ENCODE measurements around the gene TPSG1.
"Not testable (repeated sequence)": the region's sequence is repeated elsewhere in the genome, so short reads cannot be mapped to it uniquely, and the experiment has no call there.

DNA sequence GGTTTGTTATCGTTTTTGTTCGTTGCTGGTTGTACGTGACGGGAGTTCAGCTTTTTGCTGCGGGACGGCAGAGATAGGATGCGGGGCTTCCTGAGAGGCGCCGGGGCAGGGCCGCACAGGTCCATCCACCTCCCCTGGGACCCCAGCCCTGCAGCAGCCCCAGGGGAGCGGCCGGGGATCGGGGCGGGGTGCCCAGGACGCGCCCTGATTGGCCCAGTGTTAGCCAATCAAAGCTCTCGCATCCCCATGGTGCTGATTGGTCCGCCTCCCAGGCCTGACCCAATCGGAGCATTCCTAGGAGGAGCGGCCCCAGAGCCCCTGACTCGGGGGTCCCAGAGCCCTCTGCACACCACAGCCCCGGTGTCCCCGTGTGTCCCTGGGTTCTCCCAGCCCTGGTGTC, 13.8 kb upstream of the TPSG1 start:
- TF ChIP-seq, protein P1, sequence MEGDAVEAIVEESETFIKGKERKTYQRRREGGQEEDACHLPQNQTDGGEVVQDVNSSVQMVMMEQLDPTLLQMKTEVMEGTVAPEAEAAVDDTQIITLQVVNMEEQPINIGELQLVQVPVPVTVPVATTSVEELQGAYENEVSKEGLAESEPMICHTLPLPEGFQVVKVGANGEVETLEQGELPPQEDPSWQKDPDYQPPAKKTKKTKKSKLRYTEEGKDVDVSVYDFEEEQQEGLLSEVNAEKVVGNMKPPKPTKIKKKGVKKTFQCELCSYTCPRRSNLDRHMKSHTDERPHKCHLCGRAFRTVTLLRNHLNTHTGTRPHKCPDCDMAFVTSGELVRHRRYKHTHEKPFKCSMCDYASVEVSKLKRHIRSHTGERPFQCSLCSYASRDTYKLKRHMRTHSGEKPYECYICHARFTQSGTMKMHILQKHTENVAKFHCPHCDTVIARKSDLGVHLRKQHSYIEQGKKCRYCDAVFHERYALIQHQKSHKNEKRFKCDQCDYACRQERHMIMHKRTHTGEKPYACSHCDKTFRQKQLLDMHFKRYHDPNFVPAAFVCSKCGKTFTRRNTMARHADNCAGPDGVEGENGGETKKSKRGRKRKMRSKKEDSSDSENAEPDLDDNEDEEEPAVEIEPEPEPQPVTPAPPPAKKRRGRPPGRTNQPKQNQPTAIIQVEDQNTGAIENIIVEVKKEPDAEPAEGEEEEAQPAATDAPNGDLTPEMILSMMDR (conservative IDR thresholded peaks at IDR 0.05 in 1 of 2, IDR thresholded peaks at IDR 0.05 in 1 of 2; ENCODE audit: extremely low read depth in 1 of 2, insufficient read depth in 1 of 2, low read depth in 1 of 2, low read length in 2 of 2), result not testable (repeated sequence)
- TF ChIP-seq EZH2 (IDR thresholded peaks at IDR 0.05; ENCODE audit: borderline replicate concordance, low read length), result not testable (repeated sequence)

All from mammary epithelial cell (primary cell).